Cerebellar cortex (tissue), 1 donor: ENCODE results near the gene SRGAP3.

Source experiments
- DNase-seq: peaks from one replicate; pipeline ENCODE4 v3.0.0-alpha.2; 2015; ENCODE audit warnings: low spot score

SRGAP3 gene

DNA sequence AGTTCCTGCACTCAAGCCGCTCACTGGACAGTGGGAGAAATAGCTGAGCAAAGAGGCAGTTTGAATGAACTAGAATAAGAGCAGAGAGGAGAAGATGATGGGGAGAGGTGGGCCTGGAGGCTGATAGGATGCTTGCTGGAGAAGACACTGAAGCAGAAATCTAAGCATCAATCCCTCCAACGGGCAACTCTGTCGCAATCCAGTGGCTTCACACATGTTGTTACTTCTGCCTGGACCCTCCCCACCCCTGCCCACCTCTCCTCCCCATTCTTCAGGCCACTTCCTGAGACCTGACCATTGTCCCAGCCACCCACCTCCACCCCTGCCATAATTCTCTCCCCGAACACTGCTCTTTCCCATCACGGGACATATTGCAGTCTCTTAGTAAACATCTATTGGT is 76.0 kb downstream of the SRGAP3 start:
- DNase-seq: no peak

DNA sequence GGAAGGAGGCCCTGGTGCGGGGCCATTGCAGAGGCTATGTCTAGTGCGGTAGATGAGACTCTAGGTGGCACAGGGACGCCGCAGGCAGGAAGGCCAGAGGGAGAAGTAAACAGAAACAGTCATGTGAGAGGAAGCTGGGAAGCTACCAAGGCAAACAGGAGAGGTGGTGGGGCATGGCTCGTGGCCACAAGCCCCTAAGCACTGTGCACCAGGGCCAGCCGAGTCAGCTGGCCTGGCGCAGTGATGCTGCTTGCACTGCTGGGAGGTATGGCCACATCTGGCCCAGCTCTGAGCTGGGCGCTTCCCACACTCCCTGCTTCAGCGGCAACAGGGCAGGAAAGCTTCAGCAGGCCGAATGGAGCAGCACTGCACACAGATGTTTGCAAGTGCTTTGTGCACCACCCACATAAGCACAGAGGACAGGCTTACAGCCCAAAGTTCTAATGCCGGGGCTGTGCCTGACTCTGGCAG is 76.6 kb downstream of the SRGAP3 start:
- no peak for DNase-seq

- DNase-seq: no peak
These were observed 78.6 kb downstream of the SRGAP3 start for GRCh38 chr3:9170851-9171160.

GRCh38 chr3:9169956-9170850 is 79.2 kb downstream of the SRGAP3 start:
- no peak for DNase-seq

DNA sequence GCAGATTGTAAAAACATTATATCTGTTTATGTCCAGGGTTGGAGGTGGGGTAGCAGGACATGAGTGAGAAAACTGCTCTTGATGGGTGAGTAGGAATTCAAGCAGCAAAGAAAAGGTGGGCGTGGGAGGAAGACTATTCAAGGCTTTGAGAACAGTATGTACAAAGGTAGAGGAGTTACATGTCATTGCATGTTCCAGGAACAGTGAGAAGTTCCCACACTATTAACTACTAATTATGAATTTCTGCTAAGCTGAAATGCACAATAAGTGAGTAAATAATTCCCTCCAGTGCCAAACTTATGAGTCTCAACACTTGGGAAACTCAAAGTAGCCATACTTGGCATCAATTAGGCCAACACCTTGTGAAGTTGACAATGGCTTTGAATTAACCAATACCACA is 80.1 kb downstream of the SRGAP3 start:
- no peak for DNase-seq

DNA sequence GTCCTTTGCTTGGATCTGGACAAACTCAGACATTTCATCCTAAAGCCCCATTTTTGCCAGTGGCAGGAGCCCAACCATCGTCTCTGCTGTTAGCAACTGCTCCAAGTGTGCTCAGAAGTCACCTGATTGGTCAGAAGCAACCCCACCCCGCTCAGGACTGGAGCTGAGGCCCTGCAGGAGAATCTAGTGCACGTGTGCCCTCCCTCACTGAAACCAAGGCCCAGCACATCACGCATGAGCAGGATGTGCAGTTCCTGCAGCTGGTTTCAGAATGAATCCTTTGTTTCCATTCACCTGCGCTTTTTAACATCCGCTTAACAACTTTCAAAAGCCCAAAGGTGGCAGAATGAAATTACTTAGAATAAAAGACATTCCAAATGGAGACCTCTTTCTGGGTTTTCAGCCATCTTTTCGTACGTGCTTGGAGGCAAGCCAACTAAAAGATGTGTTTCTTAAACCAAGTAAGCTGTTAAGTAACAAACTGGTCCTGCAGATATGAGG is 81.2 kb downstream of the SRGAP3 start:
- DNase-seq: no peak

GRCh38 chr3:9167222-9167621 is 82.2 kb downstream of the SRGAP3 start:
- no peak for DNase-seq

DNA sequence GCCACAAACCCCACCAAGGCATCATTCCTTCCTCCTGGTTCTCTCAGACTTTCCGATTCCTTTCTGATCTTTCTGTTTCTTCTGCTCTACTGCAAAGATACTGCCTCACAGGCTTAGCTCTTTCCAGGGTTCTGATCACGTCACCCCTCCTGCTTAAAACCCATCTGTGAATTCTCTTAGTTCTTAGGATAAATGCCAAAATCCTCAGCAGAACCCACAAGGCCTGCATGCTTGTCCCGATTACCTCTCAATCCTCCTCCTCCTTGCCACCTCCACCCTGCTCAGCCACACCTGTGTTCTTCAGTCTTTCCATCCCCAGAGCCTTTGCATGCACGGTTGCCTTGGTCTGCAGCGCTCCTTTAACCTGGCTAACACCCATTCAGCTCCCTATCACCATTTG is 84.0 kb downstream of the SRGAP3 start:
- peak; percentile 70 for DNase-seq

DNA sequence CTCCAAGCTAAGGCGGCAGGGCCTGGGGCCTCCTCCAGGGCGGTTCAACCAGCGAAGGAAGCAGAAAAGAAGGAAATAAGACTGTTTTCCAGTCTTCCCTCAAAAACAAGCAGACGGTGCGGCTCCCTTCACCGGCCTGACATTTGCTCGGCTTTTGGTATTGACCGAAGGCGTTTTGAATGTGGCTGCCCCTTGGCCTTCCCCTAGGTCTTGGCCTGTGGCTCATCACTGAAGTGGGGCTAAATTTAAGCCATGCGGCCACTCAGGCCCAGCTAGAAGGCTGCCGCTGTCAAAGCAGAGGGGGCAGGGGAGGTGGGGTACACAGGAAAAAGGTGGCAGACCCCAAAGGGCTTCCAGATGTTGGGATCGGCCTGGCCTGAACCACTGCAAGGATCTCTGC is 86.2 kb downstream of the SRGAP3 start:
- no peak for DNase-seq

GRCh38 chr3:9161811-9162210 is 87.6 kb downstream of the SRGAP3 start:
- DNase-seq: no peak

DNA sequence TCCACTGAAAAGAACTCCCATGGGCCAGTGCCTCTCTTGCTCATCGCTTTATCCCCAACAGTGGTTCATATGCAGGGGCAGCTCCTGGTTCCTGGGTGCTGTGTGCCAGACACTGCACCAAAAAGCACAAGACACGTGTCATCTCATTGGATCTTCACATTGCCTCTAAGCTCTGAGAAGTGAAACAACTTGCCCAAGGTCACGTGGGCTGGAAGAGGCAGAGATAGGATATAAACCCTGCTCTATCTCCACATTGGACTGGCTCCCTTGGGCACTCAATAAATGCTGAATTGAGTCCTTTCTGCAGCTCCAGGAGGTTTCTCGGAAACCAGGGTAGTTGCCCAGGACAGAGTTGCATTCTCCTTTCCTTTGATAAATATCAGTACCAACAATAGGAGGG is 88.1 kb downstream of the SRGAP3 start:
- DNase-seq: no peak

GRCh38 chr3:9158865-9159630 is 90.4 kb downstream of the SRGAP3 start:
- no peak for DNase-seq

DNA sequence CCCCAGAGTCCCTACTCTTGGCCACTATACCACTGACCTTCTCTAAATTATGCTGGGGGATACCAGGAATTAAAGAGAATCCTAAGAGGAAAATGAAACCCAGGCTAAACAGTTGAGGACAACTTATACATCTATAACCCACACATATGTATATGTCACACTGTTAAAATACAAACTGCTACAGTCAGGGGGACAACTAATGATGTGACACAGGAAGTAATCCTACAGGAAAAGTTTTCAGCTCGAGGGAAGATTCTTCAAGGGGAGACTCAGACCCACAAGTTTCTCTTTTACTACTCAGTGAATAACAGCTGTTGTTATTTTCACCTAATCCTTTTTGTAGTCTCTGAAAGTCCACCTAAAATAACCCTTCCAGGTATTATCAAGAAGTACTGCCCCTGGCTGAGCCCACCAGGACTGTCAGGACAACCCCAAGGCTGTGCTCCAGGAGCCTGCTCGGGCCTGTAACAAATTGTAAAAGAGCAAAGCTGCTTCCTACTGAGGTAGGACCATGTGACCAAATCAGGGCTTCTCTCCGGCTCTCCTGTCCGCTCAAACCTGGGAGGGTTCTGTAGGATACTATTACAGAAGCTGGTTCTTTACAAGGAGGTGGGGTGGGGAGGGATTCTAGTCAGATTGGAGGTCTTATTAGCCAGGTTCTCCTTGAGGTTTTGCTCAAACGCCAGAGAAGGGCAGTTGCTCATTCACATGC is 91.6 kb downstream of the SRGAP3 start:
- no peak for DNase-seq

DNA sequence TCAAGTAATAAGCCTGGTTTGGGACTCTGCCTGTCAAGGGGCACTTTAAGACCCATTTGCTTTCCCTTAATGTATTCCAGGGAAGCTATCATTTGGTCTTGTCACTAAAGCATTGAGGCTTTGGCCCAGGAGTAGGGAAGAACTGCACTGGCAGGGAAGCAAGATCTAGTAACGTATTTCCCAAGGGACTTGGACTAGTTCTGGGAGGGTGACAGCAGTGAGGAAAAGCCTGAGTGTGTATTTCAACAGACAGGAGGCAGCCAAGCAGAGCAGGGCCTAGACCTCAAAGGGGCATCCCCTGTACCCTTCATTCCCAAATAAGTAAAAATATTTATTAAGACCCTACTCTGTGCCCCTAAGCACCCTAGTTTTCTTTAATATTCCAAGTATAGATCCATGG is 92.8 kb downstream of the SRGAP3 start:
- no peak for DNase-seq

DNA sequence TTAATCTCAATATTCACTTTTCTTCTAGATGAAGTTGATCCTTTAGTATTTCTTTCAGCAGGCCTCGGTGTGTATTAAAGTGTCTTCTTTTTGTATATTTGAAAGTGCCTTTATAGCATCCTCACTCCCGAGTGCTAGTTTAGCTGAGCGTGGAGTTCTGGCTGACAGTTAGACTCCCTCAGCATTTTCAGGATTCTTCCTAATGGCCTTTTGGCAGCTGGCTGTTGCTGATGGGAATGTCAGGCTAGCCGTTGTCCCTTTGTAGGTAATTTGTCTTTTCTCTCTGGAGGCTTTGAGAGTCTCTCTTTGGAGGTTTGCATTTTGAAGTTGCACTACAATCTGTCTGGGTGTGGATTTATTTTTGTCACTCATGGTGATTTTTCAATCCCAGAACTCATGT is 94.4 kb downstream of the SRGAP3 start:
- no peak for DNase-seq

- peak; percentile 71 for DNase-seq
These were observed 95.4 kb downstream of the SRGAP3 start for GRCh38 chr3:9153904-9154619.

GRCh38 chr3:9151240-9151639 is 98.2 kb downstream of the SRGAP3 start:
- no peak for DNase-seq

DNA sequence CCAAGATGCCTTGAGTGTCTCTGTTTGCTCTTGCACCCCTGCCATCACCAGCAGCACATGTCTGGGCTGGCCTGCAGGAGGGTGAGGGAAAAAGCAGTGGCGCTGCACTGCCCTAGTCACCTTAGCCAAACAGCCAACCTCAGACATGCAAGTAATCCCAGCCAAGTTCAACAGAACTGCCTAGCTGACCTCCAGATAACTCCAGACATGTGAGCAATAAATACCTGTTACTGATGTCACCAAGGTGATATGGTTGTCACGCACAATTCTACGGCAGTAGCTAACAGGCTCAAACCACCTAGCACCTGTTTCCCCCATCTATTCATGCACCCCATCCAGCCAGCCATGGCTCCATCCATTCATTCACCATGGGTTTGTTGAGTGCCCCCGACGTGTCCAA is 99.9 kb downstream of the SRGAP3 start:
- no peak for DNase-seq

- no peak for DNase-seq
These were observed 101.6 kb downstream of the SRGAP3 start for GRCh38 chr3:9147896-9148266.

DNA sequence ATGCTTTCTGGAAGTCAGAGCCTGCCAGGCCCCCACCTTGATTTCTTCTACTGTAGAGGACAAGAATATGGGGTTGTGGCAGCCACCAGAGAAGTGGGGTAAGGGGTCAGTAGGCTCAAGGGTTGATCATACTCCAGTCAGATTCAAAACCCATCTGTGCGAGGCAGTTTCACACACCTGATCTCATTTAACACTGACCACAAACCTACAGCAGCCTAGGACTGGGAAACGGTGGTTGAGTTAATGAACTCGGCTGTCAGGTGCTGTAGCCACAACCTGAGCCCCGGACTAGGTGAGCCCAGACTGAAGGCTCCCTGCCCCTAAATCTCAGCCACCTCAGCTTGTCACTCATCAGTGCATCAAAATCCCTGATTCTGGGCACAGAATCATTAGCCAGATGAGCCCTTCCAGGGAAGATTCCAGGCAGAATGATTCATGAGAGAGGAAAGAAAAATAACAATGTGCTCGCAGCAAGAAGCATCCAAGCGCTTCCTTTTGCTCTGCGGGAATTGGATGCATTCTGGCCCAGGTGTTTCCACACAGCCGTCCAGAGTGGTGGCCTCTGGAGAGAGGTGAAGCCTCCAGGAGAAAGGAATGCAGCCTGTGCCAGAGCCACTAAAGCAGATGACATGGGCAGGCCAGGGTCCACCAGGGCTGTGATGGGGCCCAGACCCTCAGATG is 102.1 kb downstream of the SRGAP3 start:
- peak; percentile 51 for DNase-seq

DNA sequence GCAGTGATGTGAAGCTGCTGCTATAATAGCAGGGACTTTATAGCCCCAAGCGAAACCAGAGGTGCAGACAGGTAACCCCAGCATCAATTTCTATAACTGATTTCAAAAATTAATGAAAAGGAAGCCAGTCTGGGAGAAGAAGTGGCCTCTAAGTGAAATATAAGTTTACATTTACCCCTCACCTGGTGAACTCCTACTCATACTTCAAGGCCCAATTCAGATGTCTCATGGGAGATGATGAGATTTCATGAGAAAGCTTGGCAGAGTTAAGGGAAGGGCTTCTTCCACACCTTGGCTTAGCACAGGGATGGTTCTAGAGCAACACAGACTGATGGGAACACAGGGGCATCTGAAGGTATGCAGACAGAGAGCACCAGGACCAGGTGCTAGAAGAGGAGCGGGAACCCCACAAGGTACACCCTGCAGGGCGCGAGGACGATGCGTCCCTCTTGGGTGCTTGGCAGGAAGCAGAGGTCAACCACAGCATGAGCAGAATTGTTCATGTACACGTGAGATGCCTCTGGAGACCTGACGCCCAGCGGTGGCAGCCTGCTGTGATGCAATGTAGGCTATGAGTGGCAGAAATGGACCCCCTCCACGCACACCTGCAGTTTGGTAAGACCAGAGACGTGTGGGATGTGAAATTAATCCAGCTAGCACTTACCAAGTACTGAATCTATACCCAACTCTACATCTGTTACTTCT is 102.9 kb downstream of the SRGAP3 start:
- no peak for DNase-seq
